GM10266 (cell line): ENCODE data around the gene MYL12A.
"Not testable (repeated sequence)": the region's sequence is repeated elsewhere in the genome, so short reads cannot be mapped to it uniquely, and the experiment has no call there.

Source experiments
- DNase-seq: peaks from one replicate; pipeline ENCODE4 v3.0.0; 2012; ENCODE audit errors: extremely low spot score
- CTCF ChIP-seq: IDR thresholded peaks from 2 replicates; pipeline ENCODE4 v1.5.1; 2012; ENCODE audit warnings: mild to moderate bottlenecking, low read depth; ENCODE audit not compliant: control insufficient read depth, insufficient read depth; ENCODE audit errors: missing control alignments

The MYL12A gene

DNA sequence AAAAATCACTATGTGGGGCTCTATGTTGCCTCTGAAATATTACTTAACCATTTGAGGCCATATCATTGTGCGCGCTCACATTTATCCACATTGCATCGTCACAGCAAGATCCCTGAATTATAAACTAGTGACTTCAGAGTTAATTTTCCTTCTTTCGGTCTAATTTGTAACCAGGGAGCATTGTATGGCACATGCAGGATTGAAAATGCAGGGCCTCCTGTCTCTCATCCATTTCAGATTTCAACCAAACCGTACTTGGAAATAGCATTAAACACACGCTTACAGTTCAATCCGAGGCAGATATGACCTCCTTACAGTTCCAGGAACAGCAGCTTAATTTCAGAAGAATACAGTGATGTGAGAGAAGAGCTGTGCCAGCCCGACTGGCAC, 28.4 kb upstream of the MYL12A start:
- TF ChIP-seq CTCF = no peak
- no peak for DNase-seq

GRCh38 chr18:3219631-3220335, 27.8 kb upstream of the MYL12A start, which contains the start of gene MYOM1:
MYOM1 (minus strand) TSS chr18:3219968; CDS start chr18:3215223, 4,745 bp downstream.
- no peak for DNase-seq
- TF ChIP-seq CTCF = no peak

GRCh38 chr18:3220868-3221267, 26.7 kb upstream of the MYL12A start:
- not testable (repeated sequence) for DNase-seq

GRCh38 chr18:3221496-3221895, 26.1 kb upstream of the MYL12A start:
- no peak for TF ChIP-seq CTCF
- no peak for DNase-seq

DNA sequence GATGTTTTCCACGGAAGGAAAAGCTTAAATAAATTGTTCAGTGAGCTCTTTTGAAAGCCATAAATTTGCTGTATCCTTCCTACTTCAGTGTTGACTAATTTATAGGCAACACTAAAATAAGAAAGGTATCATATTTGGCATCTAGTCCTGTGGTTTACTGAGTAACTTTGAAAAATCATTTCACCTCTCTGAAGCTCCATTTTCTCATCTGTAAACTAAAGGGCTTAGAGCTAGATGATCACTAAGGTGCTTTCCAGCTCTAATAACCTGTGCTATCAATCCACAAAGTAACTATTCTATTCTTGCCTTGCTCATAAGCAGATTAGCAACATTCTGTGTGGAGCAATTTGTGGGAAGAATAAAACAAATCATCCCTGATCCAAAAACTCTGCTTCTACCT, 24.2 kb upstream of the MYL12A start:
- no peak for DNase-seq
- TF ChIP-seq CTCF = no peak

DNA sequence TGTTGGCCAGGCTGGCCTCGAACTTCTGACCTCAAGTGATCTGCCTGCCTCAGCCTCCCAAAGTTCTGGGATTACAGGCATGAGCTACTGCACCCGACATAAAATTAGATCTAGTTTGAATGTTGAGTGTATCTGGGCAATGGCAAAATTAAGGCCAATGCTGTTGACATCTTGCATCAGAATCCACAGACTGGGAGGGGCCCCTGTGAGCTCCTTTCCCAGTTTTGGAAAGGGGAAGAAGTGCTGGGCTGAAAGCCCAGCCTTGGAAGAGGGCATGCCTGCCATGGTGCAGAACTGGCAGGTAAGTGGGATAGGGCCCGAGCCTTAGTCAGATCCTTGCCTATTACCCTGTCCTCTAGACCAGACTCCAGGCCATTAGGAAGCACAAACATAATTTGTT, 23.4 kb upstream of the MYL12A start:
- no peak for DNase-seq
- no peak for TF ChIP-seq CTCF

- DNase-seq = no peak
- TF ChIP-seq CTCF = no peak
Measured at GRCh38 chr18:3225588-3225987, 22.0 kb upstream of the MYL12A start.

DNA sequence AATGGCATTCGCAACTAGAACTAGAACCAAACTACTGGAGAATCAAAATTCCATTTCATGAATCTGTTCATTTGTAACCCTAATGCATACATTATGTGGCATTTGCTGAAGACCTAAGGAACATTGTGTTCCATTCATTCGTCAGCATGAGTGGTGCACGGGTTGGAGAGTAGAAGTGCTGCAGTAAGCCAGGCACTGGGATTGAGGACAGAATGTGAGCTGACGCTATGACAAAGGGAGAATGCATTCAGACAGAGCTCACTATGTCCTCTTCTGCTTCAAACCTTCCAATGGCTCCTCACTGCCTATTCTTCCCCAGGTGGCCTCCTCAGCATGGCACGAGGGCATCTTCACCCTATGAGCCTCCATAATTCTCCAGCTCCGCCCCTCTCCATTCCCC, 21.6 kb upstream of the MYL12A start:
- no peak for DNase-seq
- no peak for TF ChIP-seq CTCF
